ENCODE data around the gene MRPL38.

- TF ChIP-seq CTCF (IDR thresholded peaks at IDR 0.05): peak in 2 of 4 experiments; percentile 61 to 69
- TF ChIP-seq POLR2AphosphoS5 (IDR thresholded peaks at IDR 0.05): no peak
- no peak for TF ChIP-seq POLR2A (IDR thresholded peaks at IDR 0.05)
Observed at GRCh38 chr17:75877752-75878173, 26.9 kb downstream of the MRPL38 start.
